Measurements from ENCODE around the gene SLC5A4. TPM values are rescaled to one million over a fixed set of nuclear protein-coding genes. Genes with fewer than 3 reads are reported as not detected.
"Not testable (repeated sequence)": the region's sequence is repeated elsewhere in the genome, so short reads cannot be mapped to it uniquely, and the experiment has no call there.

Gene SLC5A4
- total RNA-seq, result not detected

- no peak for DNase-seq
These were observed at the start of gene SLC5A4 for GRCh38 chr22:32255217-32255616. TSS of gene SLC5A4 (minus strand) at chr22:32255347. CDS start at chr22:32255329, 18 bp downstream.

- DNase-seq, result not testable (repeated sequence)
These were observed 38.8 kb upstream of the SLC5A4 start for GRCh38 chr22:32293921-32294320.

- DNase-seq, result no peak
These were observed 31.2 kb upstream of the SLC5A4 start for GRCh38 chr22:32286290-32286840.

GRCh38 chr22:32281072-32281471, 25.9 kb upstream of the SLC5A4 start:
- no peak for DNase-seq

- DNase-seq, result not testable (repeated sequence)
These were observed 20.2 kb upstream of the SLC5A4 start for GRCh38 chr22:32275353-32275752.

- no peak for DNase-seq
These were observed 16.2 kb upstream of the SLC5A4 start for GRCh38 chr22:32271389-32271788.

GRCh38 chr22:32270641-32271369, 15.7 kb upstream of the SLC5A4 start:
- DNase-seq, result no peak

- DNase-seq, result no peak
These were observed 14.2 kb upstream of the SLC5A4 start for GRCh38 chr22:32269316-32269715.

- no peak for DNase-seq
These were observed 11.9 kb upstream of the SLC5A4 start for GRCh38 chr22:32267011-32267410.

GRCh38 chr22:32265882-32266767, 11.0 kb upstream of the SLC5A4 start:
- DNase-seq, result peak; percentile 51

GRCh38 chr22:32263678-32264077, 8.5 kb upstream of the SLC5A4 start:
- not testable (repeated sequence) for DNase-seq

- no peak for DNase-seq
These were observed 6.2 kb upstream of the SLC5A4 start for GRCh38 chr22:32261306-32261705.

- DNase-seq, result no peak
These were observed 3.6 kb upstream of the SLC5A4 start for GRCh38 chr22:32258791-32259190.

GRCh38 chr22:32255726-32256125, 579 bp upstream of the SLC5A4 start:
- DNase-seq, result no peak

GRCh38 chr22:32249231-32249630, 5.9 kb downstream of the SLC5A4 start:
- no peak for DNase-seq

GRCh38 chr22:32248276-32248675, 6.9 kb downstream of the SLC5A4 start:
- DNase-seq, result no peak

GRCh38 chr22:32246166-32246565, 9.0 kb downstream of the SLC5A4 start:
- no peak for DNase-seq

GRCh38 chr22:32245042-32245441, 10.1 kb downstream of the SLC5A4 start:
- DNase-seq, result no peak

- no peak for DNase-seq
These were observed 10.6 kb downstream of the SLC5A4 start for GRCh38 chr22:32244547-32244946.

GRCh38 chr22:32240461-32240860, 14.7 kb downstream of the SLC5A4 start:
- DNase-seq, result no peak

- no peak for DNase-seq
These were observed 17.2 kb downstream of the SLC5A4 start for GRCh38 chr22:32237906-32238305.

GRCh38 chr22:32236970-32237369, 18.2 kb downstream of the SLC5A4 start:
- DNase-seq, result no peak

- no peak for DNase-seq
These were observed 22.1 kb downstream of the SLC5A4 start for GRCh38 chr22:32233091-32233490.
